ENCODE measurements around the gene ANKRD44.

DNA sequence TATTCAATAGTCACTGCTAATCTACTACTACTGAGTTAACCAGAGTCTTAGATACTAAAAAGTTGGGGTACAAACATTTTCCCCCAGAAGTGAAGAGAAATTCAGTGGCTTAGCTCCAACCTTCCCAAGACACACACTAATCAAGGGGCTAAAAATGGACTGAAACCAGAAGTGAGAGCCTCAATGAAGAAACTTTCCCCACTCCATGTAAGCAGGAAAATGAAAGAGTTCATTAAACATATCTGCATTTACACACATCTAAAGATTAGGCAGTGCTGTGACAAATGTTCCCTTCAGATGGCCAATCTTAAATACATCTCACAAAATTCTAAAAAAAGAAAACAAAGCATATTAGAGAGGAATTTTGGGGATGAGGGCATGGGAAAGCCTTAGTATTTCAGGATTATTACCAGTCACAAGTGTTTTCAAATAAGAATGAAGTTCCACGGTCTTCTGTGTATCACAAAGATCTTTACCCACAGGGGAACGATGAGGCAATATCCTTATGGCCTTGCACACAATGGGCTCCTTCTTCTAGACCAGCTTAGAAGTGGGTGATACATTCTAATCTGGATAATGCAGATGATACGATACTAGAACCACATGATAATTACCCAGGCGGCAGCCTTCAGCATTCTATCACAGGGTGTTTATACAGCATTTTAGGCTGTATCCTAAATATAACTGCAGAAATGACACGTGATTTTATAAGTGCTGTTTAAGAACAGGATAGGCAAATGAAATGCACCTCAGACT is 17.1 kb downstream of the ANKRD44 start:
- TF ChIP-seq, protein P1, sequence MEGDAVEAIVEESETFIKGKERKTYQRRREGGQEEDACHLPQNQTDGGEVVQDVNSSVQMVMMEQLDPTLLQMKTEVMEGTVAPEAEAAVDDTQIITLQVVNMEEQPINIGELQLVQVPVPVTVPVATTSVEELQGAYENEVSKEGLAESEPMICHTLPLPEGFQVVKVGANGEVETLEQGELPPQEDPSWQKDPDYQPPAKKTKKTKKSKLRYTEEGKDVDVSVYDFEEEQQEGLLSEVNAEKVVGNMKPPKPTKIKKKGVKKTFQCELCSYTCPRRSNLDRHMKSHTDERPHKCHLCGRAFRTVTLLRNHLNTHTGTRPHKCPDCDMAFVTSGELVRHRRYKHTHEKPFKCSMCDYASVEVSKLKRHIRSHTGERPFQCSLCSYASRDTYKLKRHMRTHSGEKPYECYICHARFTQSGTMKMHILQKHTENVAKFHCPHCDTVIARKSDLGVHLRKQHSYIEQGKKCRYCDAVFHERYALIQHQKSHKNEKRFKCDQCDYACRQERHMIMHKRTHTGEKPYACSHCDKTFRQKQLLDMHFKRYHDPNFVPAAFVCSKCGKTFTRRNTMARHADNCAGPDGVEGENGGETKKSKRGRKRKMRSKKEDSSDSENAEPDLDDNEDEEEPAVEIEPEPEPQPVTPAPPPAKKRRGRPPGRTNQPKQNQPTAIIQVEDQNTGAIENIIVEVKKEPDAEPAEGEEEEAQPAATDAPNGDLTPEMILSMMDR (IDR thresholded peaks at IDR 0.05), result no peak
- no peak for TF ChIP-seq POLR2A (IDR thresholded peaks at IDR 0.05)
